Stomach (tissue), 9 donors: ENCODE measurements around the gene HOXD4. TPM values are rescaled to one million over a fixed set of nuclear protein-coding genes. Genes with fewer than 3 reads are reported as not detected.

ENCODE experiments used
- DNase-seq, 2 donors: peaks; one replicate each; pipeline versions ENCODE4 v3.0.0 to v3.0.0-alpha.2; 2013 to 2019
- H3K27ac ChIP-seq, 5 donors: fragments of 200-600 bp in 4 of 5; sonication (generic) in 4 of 5; one replicate each; pipeline ENCODE4 v1.5.1; 2013 to 2019; ENCODE audit warnings: mild to moderate bottlenecking in 1 of 5, moderate library complexity in 1 of 5
- H3K27me3 ChIP-seq, 3 donors: fragments of 200-600 bp; sonication (generic); one replicate each; pipeline ENCODE4 v1.5.1; 2017 to 2019; ENCODE audit warnings: mixed run types in 1 of 3
- H3K36me3 ChIP-seq, 4 donors: fragments of 200-600 bp; sonication (generic); 1 replicate in 3 of 4; 2 replicates in 1 of 4; pipeline ENCODE4 v1.5.1; 2016 to 2019
- H3K4me1 ChIP-seq, 4 donors: fragments of 200-600 bp; sonication (generic); one replicate each; pipeline ENCODE4 v1.5.1; 2016 to 2019
- H3K4me3 ChIP-seq, 4 donors: fragments of 200-600 bp; sonication (generic) in 3 of 4; one replicate each; pipeline ENCODE4 v1.5.1; 2016 to 2019; ENCODE audit warnings: mild to moderate bottlenecking in 1 of 4
- H3K9me3 ChIP-seq, 4 donors: fragments of 200-600 bp; sonication (generic); one replicate each; pipeline ENCODE4 v1.5.1; 2016 to 2019
- CTCF ChIP-seq, 7 experiments: fragments of 450-650 bp in 4 of 7; fragments of 200-600 bp in 3 of 7; sonication (generic) in 3 of 7; IDR thresholded peaks; one replicate each; pipeline ENCODE4 v1.5.1; 2016 to 2019; ENCODE audit warnings: antibody characterized with exemption in 7 of 7, control low read depth in 2 of 7, mild to moderate bottlenecking in 1 of 7
- EP300 ChIP-seq: sonication (generic); formaldehyde crosslinking; IDR thresholded peaks from one replicate; pipeline ENCODE4 v1.6.1; 2017; ENCODE audit warnings: antibody characterized with exemption
- POLR2A ChIP-seq, 4 donors: fragments of 450-650 bp; IDR thresholded peaks; one replicate each; pipeline ENCODE4 v1.6.1; 2016; ENCODE audit warnings: antibody characterized with exemption in 4 of 4, control low read depth in 2 of 4, mild to moderate bottlenecking in 1 of 4, moderate library complexity in 1 of 4
- POLR2AphosphoS5 ChIP-seq, 3 donors: sonication (generic); formaldehyde crosslinking; IDR thresholded peaks; one replicate each; pipeline ENCODE4 v1.6.1; 2016; ENCODE audit warnings: antibody characterized with exemption in 3 of 3
- WGBS, 5 donors: extraction: QIAGEN DNeasy Blood & Tissue Kit in 3 of 5; methylation state at CpG; one replicate each; pipeline versions ENCODE4 v1.1.5 to v1.1.7; 2013 to 2018; 5-methylcytosine and 5-hydroxymethylcytosine counted together
- intact Hi-C: fragments of 100-400 bp; cut with DNase I; formaldehyde crosslinking; loops from one replicate; pipeline ENCODE4 v1.15.1; 2023; ENCODE audit warnings: low total_unique reads
- polyA plus RNA-seq, 3 donors: library from polyadenylated mRNA; stranded (reverse); fragments of 200-250 nt; gene quantifications; one replicate each; pipeline ENCODE4 v1.2.3, GENCODE V29; 2013
- total RNA-seq, 5 donors: library from RNA; depleted of rRNA; stranded (reverse); fragments of >200 nt; gene quantifications; one replicate each; pipeline versions ENCODE4 v1.1.0 to v1.2.3, GENCODE V29; 2014 to 2016
- donor health status: healthy with polysubstance abuse.
- donor health status: Bipolar disorder and iron deficiency.
- donor health status: healthy.

HOXD4 gene
- total and polyA plus RNA-seq, 8 donors: 0.25 to 9.6 (median 1.6) TPM; not detected in 4

GRCh38 chr2:176174824-176175708 is 23.7 kb downstream of the HOXD4 start:
- H3K9me3 ChIP-seq: peaks cover 0 to 15% (median 0%) of the 10 kb centered on the region in 4 donors
- peaks cover 3 to 40% (median 27%) of the 10 kb centered on the region in 4 donors for H3K4me1 ChIP-seq
- peaks cover 44 to 100% (median 85%) of the 10 kb centered on the region in 3 donors for H3K27me3 ChIP-seq
- no peaks in the 10 kb centered on the region for H3K36me3 ChIP-seq
- 11 to 32% (median 17%) methylated on average over 29 to 47 of the region's 47 CpGs for WGBS, 5 donors
- no peak for TF ChIP-seq POLR2A (IDR thresholded peaks at IDR 0.05)
- TF ChIP-seq CTCF (IDR thresholded peaks at IDR 0.05): no peak
- TF ChIP-seq EP300: no peak
- TF ChIP-seq POLR2AphosphoS5 (IDR thresholded peaks at IDR 0.05): no peak
- intact Hi-C loops: no loop called here
- H3K4me3 ChIP-seq: no peak overlapping the region
- peak in 1 of 2 donors; percentile 65 for DNase-seq
- H3K27ac ChIP-seq: no peak overlapping the region

GRCh38 chr2:176175709-176176607 is 24.6 kb downstream of the HOXD4 start:
- H3K4me1 ChIP-seq: peaks cover 3 to 40% (median 27%) of the 10 kb centered on the region in 4 donors
- H3K36me3 ChIP-seq: no peaks in the 10 kb centered on the region
- no peak for TF ChIP-seq CTCF (IDR thresholded peaks at IDR 0.05)
- no peak for TF ChIP-seq EP300
- no peak for TF ChIP-seq POLR2A (IDR thresholded peaks at IDR 0.05)
- peaks cover 44 to 100% (median 79%) of the 10 kb centered on the region in 3 donors for H3K27me3 ChIP-seq
- no peak overlapping the region for H3K4me3 ChIP-seq
- H3K27ac ChIP-seq: no peak overlapping the region
- H3K9me3 ChIP-seq: peaks cover 0 to 15% (median 0%) of the 10 kb centered on the region in 4 donors
- no peak for DNase-seq
- intact Hi-C loops: no loop called here
- 62 to 74% (median 68%) methylated on average over 7 of the region's 7 CpGs for WGBS, 5 donors

DNA sequence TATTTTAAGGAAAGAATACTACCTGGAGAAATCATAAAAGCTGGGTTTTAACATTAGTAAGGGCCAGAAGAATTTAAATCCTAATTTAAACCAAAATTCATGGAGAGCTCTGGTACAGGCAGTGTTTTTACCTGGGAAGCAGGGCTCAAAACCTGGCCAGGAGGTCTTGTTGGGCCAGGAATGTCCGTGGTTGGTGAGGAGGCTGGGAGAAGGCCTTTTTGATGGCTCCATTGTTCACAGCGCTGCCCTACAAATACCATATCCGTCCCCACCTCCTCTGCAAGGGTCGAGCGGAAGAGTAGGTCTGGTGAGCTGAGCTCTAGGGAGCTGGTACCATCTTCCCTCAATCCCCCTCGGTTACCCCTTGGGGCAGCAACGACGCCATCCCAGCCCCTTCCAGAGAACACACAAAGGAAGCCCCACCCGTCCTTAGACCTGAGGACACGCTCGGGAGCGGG is 26.3 kb downstream of the HOXD4 start:
- peaks cover 29 to 100% (median 63%) of the 10 kb centered on the region in 3 donors for H3K27me3 ChIP-seq
- H3K36me3 ChIP-seq: no peaks in the 10 kb centered on the region
- WGBS, 5 donors: 6 to 22% (median 9%) methylated on average over 6 to 12 of the region's 12 CpGs
- no peak for DNase-seq
- TF ChIP-seq POLR2A (IDR thresholded peaks at IDR 0.05) (no peak), POLR2AphosphoS5 (IDR thresholded peaks at IDR 0.05) (no peak), CTCF (IDR thresholded peaks at IDR 0.05) (no peak)
- intact Hi-C loops: no loop called here
- peaks cover 0 to 27% (median 18%) of the 10 kb centered on the region in 4 donors for H3K4me1 ChIP-seq
- peak overlapping the region; percentile 19 to 26 (median 25) for H3K4me3 ChIP-seq
- H3K27ac ChIP-seq: peak overlapping the region in 4 of 5 donors; percentile 29 to 56 (median 40)
- H3K9me3 ChIP-seq: peaks cover 0 to 2% (median 0%) of the 10 kb centered on the region in 4 donors
